Activated CD8-positive, alpha-beta T cell treated with anti-CD3 and anti-CD28 coated beads, Interleukin-2, amount 10 ng/mL, durations not matched to agents 7 days and 5 days (primary cell): ENCODE data around the gene GRK1. TPM values are rescaled to one million over a fixed set of nuclear protein-coding genes. Genes with fewer than 3 reads are reported as not detected.

Experiments used
- ATAC-seq: fragments of 150-1000 bp; cut with Tn5 transposase; one replicate; pipeline ENCODE4 v1.10.0; 2021; ENCODE audit warnings: moderate library complexity
- CTCF ChIA-PET: fragments of 350-600 bp; sonication (Branson Sonifier 250); formaldehyde crosslinking; loops from one replicate; lab custom pipeline; 2021; ENCODE audit warnings: antibody characterized with exemption; lab: Charles Lee
- POLR2A ChIA-PET: fragments of 350-600 bp; sonication (Branson Sonifier 250); formaldehyde crosslinking; loops from one replicate; lab custom pipeline; 2021; ENCODE audit warnings: antibody characterized with exemption; lab: Charles Lee
- DNase-seq: peaks from one replicate; pipeline ENCODE4 v3.0.0-alpha.2; 2020
- H3K27ac Mint-ChIP-seq: one replicate; pipeline ENCODE4 v1.8.0; 2021; ENCODE audit warnings: mild to moderate bottlenecking, mixed read lengths
- H3K27me3 Mint-ChIP-seq: one replicate; pipeline ENCODE4 v1.8.0; 2021; ENCODE audit warnings: low read depth, mixed read lengths
- H3K36me3 Mint-ChIP-seq: one replicate; pipeline ENCODE4 v1.8.0; 2021; ENCODE audit warnings: low read depth, mixed read lengths
- H3K4me1 Mint-ChIP-seq: one replicate; pipeline ENCODE4 v1.8.0; 2021; ENCODE audit warnings: low read depth, mixed read lengths
- H3K4me3 Mint-ChIP-seq: one replicate; pipeline ENCODE4 v1.8.0; 2021; ENCODE audit warnings: mild to moderate bottlenecking, mixed read lengths
- H3K9me3 Mint-ChIP-seq: one replicate; pipeline ENCODE4 v1.8.0; 2022; ENCODE audit warnings: mixed read lengths; ENCODE audit not compliant: insufficient read depth
- total RNA-seq, 2 experiments: library from RNA; stranded (reverse); gene quantifications; one replicate each; pipeline ENCODE4 v1.2.3, GENCODE V29; 2021

Gene GRK1
- total RNA-seq, 2 experiments from 2014 or later: 0.05 TPM; not detected in 1

DNA sequence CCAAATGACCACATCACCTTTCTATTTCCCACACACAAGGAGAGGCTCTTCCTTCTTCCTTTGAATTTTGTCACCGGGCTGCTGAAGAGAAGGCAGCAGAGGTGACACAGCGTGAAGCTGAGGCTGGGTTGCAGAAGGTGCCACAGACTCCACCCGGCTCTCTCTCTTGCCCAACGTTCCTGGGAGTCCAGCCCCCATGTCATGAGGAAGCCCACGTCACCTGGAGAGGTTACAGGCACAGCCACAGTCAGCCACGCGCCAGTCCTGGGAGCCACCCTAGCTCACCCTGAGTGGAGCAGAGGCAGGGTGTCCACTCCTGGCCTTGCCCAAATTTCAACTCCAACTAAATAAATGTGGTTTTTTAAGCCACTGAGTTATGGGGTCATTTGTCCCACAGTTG is 87.2 kb downstream of the GRK1 start:
- ChIA-PET CTCF (no interaction called here), POLR2A (no interaction called here)
- H3K27ac Mint-ChIP-seq: no peak overlapping the region

DNA sequence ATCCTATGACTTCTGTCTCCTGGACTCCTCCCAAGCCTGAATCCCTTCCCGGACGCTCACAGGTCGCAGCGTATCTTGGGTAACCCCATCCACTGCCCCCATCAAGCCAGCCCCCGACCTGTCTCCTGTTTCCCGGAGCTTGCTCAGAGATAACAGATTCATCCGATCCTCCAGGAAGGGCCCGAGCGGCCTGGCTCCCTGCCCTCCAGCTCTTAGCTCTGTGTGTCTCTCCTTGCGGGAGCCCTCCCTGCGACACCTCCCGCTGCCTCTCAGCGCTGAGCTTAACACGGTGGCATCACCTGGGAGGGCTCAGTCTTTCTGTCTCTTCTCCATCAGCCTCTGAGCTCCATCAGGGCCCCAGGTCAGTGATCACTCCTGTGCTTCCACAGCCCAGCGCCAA is 87.7 kb downstream of the GRK1 start:
- Mint-ChIP-seq H3K4me1 (peaks cover 15% of the 10 kb centered on the region), H3K36me3 (no peaks in the 10 kb centered on the region), H3K9me3 (peaks cover 5% of the 10 kb centered on the region), H3K27me3 (peaks cover 22% of the 10 kb centered on the region), H3K4me3 (no peak overlapping the region), H3K27ac (no peak overlapping the region)
- ChIA-PET POLR2A (no interaction called here), CTCF (no interaction called here)
- no peak for DNase-seq
- no peak for ATAC-seq

More for the DNA sequence above, 87.2 kb downstream of the GRK1 start:
- Mint-ChIP-seq H3K9me3 (peaks cover 5% of the 10 kb centered on the region), H3K36me3 (no peaks in the 10 kb centered on the region), H3K27me3 (peaks cover 17% of the 10 kb centered on the region), H3K4me3 (no peak overlapping the region), H3K4me1 (peaks cover 11% of the 10 kb centered on the region)
- DNase-seq (no peak), ATAC-seq (no peak)

DNA sequence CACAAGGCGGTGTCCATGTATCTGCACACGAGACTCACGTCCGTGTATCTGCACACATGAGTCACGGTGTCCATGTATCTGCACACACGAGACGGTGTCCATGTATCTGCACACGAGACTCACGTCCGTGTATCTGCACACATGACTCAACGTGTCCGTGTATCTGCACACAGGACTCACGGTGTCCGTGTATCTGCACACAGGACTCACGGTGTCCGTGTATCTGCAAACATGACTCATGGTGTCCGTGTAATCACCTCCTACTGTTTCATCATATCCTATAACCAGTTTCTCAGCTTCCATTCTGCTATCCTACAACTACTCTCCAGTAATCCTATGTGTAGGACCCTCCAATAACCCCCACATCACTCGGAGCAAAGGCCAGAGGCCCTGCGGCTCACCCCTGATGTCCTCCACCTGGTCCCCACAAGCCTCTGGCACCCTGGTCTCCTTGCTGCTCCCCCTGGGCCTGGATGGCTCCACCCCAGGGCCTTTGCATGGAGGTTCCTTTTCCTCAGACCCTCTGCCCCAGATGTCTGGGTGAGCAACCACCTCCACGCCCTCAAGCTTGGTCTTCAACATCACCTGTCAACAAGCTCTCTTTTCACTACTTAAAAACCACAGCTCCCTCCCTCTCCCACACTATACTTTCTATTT is 89.5 kb downstream of the GRK1 start:
- DNase-seq (no peak), ATAC-seq (no peak)
- H3K4me1 Mint-ChIP-seq: peaks cover 18% of the 10 kb centered on the region
- POLR2A ChIA-PET: no interaction called here
- H3K27ac Mint-ChIP-seq: no peak overlapping the region
- no peaks in the 10 kb centered on the region for H3K36me3 Mint-ChIP-seq
- no peak overlapping the region for H3K4me3 Mint-ChIP-seq
- CTCF ChIA-PET: interaction anchor here (1.2 kb wide), 1 partner anchor 470 kb away, joined by 3 read pairs; no protein-coding TSS in a partner anchor
- H3K9me3 Mint-ChIP-seq: peaks cover 5% of the 10 kb centered on the region
- peaks cover 38% of the 10 kb centered on the region for H3K27me3 Mint-ChIP-seq

DNA sequence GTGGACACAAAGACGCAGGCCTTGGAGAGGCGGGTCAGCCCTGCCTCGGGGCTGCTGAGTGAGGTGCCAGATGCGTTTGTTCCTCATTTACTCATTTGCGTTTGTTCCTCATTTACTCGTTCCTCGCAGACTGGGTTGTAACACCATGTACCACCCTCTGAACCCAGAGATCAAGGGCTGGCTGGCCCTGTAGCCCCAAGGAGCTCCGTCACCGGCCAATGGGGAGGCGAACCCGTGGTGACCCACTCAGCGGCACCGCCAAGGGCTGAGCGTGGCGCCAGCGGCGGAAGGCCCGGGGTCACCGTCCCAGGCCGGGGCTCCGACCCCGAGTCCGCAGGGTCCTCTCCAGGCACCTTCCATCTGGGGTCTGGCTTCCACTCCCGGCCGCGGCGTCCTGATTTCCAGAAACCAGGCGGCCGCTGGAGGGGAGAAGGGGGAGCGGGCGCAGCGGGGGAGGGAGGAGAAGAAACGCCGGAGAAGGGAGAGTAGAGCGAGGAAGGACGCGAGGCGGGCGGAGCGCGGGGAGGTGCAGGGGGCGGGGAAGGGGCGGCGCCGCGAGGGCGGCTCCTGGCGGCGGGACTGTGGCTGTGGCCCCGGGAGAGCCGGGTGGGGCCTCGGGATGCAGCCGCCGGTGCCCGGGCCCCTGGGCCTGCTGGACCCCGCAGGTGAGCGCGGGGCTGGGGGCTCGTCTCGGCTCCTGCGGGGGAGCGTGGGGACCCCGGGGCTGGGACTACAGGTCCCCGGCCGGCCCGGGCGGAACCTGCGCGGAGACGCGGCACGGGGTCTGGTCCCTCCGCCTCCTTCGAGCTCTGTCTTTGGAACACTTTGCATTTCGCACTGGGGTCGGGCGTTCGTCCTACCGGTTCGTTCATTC is 91.9 kb downstream of the GRK1 start, which contains the start of gene TMEM255B:
TSS of gene TMEM255B (plus strand) at position 576 of the 874 bp plus-strand sequence. CDS start at position 620, 44 bp downstream.
- H3K4me3 Mint-ChIP-seq: peak within 1 kb of the TSS; percentile 73
- ChIA-PET POLR2A (no interaction called here), CTCF (interaction anchor here (0.8 kb wide), 1 partner anchor 17 kb away, joined by 4 read pairs; no protein-coding TSS in a partner anchor)
- DNase-seq (peak; percentile 79), ATAC-seq (peak; percentile 98)
- H3K27me3 Mint-ChIP-seq: peaks cover 45% of the 10 kb centered on the region
- H3K9me3 Mint-ChIP-seq: no peaks in the 10 kb centered on the region
- H3K4me1 Mint-ChIP-seq: peaks cover 18% of the 10 kb centered on the region
- H3K36me3 Mint-ChIP-seq: no peaks in the 10 kb centered on the region
- H3K27ac Mint-ChIP-seq: no peak within 1 kb of the TSS

DNA sequence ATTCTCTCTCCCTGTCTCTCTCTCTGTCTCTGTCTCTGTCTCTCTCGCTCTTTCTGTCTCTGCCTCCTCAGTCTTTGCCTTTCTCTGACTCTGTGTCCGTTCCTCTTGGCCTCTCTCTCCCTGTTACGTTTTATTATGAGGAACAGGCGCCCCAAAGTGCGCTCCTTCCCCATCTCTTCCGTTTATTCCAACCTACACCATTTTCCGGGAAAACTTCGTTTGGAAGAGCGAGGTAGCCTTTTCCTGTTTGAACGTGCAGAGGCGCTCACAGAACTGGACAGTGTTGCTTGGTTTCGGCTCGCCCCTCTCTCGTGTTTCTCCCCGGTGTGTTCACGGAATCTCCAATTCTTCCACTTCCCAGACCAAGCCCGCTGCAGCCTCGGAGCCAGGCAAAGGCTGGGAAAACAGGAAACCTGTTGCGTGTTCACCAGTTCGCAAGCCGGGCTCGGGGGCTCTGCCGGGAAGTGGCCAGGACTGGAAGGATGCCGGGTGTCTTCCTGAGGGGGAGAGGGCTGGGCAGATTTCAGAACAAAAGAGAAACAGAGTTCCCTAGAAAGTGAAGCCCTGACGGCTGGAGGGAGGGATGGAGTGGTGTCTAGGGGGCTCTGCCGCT is 92.6 kb downstream of the GRK1 start:
- Mint-ChIP-seq H3K9me3 (no peaks in the 10 kb centered on the region), H3K4me1 (peaks cover 18% of the 10 kb centered on the region), H3K27me3 (peaks cover 43% of the 10 kb centered on the region), H3K27ac (no peak overlapping the region), H3K4me3 (peak overlapping the region; percentile 73), H3K36me3 (no peaks in the 10 kb centered on the region)
- ChIA-PET POLR2A (no interaction called here), CTCF (interaction anchor here (0.8 to 1.0 kb wide), 2 partner anchors 17 to 19 kb away, joined by 3 to 4 read pairs; no protein-coding TSS in a partner anchor)
- DNase-seq (no peak), ATAC-seq (no peak)

DNA sequence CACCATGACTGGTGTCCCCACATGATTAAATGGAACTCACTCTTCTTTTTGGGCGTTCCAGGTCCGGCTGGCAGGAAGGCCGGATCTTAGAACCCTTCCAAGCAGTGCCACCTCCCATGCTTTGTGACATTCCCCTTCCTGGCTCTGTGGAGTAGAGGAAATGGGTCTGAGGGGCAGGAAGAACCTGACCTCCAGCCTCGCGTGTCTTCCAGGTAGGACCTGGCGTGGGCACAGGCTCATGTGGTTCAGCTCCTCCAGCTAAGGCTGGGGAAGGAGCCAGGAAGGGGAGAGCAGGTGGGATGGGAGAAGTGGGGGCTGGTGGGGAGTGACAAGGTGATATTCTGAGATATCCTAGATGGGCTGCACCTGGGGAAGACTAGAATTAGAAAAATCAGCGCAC is 94.1 kb downstream of the GRK1 start:
- Mint-ChIP-seq H3K27ac (no peak overlapping the region), H3K9me3 (no peaks in the 10 kb centered on the region), H3K27me3 (peaks cover 41% of the 10 kb centered on the region), H3K36me3 (no peaks in the 10 kb centered on the region), H3K4me1 (peaks cover 18% of the 10 kb centered on the region), H3K4me3 (no peak overlapping the region)
- CTCF ChIA-PET: no interaction called here
- ATAC-seq (no peak), DNase-seq (no peak)
- POLR2A ChIA-PET: no interaction called here

DNA sequence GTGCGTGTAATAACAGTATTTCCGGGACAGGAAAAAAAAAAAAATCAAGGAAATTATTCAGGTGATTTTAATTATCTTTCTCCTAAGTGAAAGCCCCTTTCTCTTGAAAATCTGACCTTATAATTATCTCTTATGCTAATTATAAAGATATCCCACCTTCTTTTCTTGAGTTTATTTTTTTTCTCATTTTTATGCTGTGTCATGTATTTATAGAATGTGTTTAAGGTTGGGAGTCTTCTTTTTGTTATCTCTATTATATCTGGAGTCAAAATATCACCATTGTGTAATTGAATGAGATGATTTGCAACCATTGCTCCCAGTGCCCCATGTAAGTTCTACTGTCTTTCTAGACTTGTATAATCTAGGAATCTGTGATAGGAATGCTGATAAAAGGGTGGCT is 95.1 kb downstream of the GRK1 start:
- Mint-ChIP-seq H3K4me1 (peaks cover 15% of the 10 kb centered on the region), H3K4me3 (no peak overlapping the region), H3K36me3 (no peaks in the 10 kb centered on the region), H3K27ac (no peak overlapping the region), H3K9me3 (no peaks in the 10 kb centered on the region), H3K27me3 (peaks cover 39% of the 10 kb centered on the region)
- ATAC-seq (no peak), DNase-seq (no peak)
- ChIA-PET POLR2A (no interaction called here), CTCF (no interaction called here)

DNA sequence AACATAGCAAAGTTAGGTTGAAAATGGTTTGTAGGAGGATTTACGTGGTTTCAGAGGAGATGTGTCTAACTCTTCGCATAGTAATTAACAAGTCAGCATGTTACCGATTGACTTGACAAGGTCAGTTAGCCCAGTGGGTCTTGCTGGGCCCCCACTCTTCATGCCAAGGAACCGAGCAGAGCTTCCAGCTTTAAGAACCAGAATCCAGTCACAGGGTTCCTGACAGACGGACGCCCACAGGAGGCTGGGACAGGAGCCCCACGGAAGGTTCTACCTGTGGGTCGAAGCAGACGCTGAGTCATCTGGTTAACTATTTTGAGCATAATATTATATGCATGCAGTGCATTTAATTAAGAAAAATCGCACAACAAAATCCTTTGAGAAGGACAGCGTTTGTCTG is 95.5 kb downstream of the GRK1 start:
- Mint-ChIP-seq H3K27me3 (peaks cover 37% of the 10 kb centered on the region), H3K9me3 (no peaks in the 10 kb centered on the region), H3K4me3 (no peak overlapping the region), H3K4me1 (peaks cover 13% of the 10 kb centered on the region), H3K36me3 (no peaks in the 10 kb centered on the region), H3K27ac (no peak overlapping the region)
- ChIA-PET CTCF (no interaction called here), POLR2A (no interaction called here)
- ATAC-seq (no peak), DNase-seq (no peak)

DNA sequence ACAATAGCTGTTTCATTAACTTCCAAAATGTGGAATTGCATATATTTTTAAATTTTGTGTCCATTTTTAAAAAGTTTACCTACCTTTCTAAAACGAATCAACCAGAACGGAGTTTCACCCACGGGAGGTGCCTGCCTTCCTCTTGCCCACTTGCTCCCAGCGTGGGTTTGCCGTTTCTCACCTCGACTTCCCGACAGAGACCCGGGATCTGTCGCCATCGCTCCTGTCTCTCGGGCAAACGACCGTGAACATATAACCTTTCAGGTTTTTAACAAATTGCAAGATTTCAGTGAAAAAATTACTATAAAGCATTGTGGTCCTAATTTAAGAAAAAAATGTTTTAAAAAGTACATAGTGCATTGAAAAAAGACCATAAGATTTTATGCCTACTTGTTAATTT is 96.2 kb downstream of the GRK1 start:
- no peak overlapping the region for H3K4me3 Mint-ChIP-seq
- ChIA-PET CTCF (no interaction called here), POLR2A (no interaction called here)
- H3K27me3 Mint-ChIP-seq: peaks cover 32% of the 10 kb centered on the region
- DNase-seq (no peak), ATAC-seq (no peak)
- no peak overlapping the region for H3K27ac Mint-ChIP-seq
- no peaks in the 10 kb centered on the region for H3K9me3 Mint-ChIP-seq
- peaks cover 11% of the 10 kb centered on the region for H3K4me1 Mint-ChIP-seq
- H3K36me3 Mint-ChIP-seq: no peaks in the 10 kb centered on the region

DNA sequence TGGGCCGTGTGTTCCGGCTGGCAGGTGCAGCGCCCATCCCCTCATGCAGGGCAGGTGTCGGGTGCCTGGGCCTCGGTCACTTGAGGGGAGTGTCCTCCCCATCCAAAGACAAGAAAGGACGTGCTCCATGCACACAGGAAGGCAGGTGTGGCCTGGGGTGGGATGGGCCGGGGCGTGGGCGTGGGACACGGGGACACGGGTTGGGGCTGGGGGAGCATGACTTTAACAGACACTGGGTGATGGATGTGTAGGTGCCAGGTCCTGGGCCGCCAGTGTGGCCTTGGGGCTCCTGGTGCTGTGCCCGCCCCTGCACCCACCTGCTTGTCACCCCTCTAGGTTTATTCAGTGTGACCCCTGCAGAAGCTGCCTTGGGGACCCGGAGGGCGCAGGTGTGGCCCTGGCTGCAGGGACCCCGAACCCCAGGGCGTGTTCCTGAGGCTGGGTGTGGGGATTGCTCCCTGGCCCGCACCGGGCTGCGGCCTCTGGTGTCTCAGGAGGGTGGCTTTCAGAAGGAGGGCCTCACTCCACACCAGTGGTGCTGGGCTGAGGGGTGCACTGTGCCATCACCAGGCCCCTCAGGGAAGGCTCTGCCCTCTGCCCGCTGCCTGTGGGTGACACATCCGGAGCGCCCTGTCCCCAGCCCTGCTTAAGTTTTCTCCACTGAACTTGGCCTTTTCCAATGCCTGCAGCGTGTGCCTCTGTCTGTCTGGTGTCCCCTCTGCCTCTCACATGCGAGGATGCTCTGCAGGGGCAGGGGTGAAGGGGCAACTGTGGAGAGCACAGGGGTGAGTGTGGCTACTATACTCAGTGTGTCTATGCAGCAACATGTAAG is 97.2 kb downstream of the GRK1 start:
- DNase-seq (no peak), ATAC-seq (no peak)
- Mint-ChIP-seq H3K4me3 (no peak overlapping the region), H3K27ac (no peak overlapping the region), H3K4me1 (peaks cover 7% of the 10 kb centered on the region), H3K27me3 (peaks cover 28% of the 10 kb centered on the region), H3K9me3 (no peaks in the 10 kb centered on the region), H3K36me3 (no peaks in the 10 kb centered on the region)
- POLR2A ChIA-PET: no interaction called here
- CTCF ChIA-PET: no interaction called here

DNA sequence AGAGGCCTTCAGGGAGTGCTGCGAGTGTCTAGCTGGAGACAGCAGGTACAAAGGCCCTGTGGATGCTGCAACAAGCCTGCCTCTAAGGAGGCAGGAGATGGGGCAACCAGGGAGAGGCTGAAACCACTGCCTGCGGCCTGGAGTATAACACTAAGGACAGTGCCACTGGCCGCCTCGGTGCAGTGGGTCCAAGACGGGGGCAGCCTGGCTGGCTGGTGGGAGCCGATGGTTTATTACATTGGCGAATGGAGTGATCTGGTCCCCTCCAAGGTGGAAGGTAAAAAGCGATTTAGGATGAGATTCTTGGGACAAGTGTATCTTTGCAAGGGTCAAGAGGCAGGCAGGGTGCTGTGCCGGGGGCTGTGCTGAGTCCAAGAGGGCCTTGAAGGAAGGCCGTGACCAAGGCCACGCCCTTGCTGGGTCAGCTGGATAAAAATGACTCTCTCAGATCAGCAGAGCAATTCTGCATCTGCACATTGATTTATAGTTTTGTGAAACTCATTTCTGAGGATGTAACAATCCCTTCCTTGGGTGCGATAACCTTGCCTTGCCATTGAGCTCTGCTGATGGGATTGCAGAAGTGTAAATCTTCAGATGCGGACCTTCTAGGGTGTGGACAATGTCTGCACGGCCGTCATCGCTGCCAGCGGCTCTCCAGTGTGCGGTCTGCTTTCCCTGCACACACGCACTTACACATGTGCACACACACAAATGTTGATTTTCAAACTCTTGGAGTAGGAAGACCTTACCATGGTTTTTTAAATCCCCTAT is 98.0 kb downstream of the GRK1 start:
- H3K36me3 Mint-ChIP-seq: no peaks in the 10 kb centered on the region
- H3K4me1 Mint-ChIP-seq: peaks cover under 1% of the 10 kb centered on the region
- H3K9me3 Mint-ChIP-seq: no peaks in the 10 kb centered on the region
- no peak overlapping the region for H3K27ac Mint-ChIP-seq
- ATAC-seq (no peak), DNase-seq (no peak)
- POLR2A ChIA-PET: no interaction called here
- CTCF ChIA-PET: no interaction called here
- H3K4me3 Mint-ChIP-seq: no peak overlapping the region
- peaks cover 20% of the 10 kb centered on the region for H3K27me3 Mint-ChIP-seq
